Gastroesophageal sphincter (tissue), 3 donors: Measurements from ENCODE around the gene HOXB2.

ENCODE experiments used
- CTCF ChIP-seq, 4 experiments: fragments of 200-600 bp in 2 of 4; fragments of 450-650 bp in 2 of 4; sonication (generic) in 1 of 4; IDR thresholded peaks; one replicate each; pipeline ENCODE4 v1.5.1; 2017 to 2019; ENCODE audit warnings: antibody characterized with exemption in 4 of 4, mild to moderate bottlenecking in 2 of 4, moderate library complexity in 2 of 4
- POLR2AphosphoS5 ChIP-seq: sonication (generic); formaldehyde crosslinking; IDR thresholded peaks from one replicate; pipeline ENCODE4 v1.6.1; 2017; ENCODE audit warnings: antibody characterized with exemption

GRCh38 chr17:48528153-48528935 is 16.6 kb downstream of the HOXB2 start:
- TF ChIP-seq CTCF (IDR thresholded peaks at IDR 0.05) (no peak), POLR2AphosphoS5 (no peak)
